SK-N-SH treated with all-trans-retinoic acid at 6 μM for 48 hours (cell line): ENCODE measurements around the gene NDUFA8.

Experiments
- ATAC-seq: fragments of 200-7000 bp; cut with Tn5 transposase; 3 replicates; pipeline ENCODE4 v1.9.1; 2020; ENCODE audit warnings: mild to moderate bottlenecking, moderate library complexity
- ARNTL ChIP-seq: fragments of 450-650 bp; formaldehyde crosslinking; IDR thresholded peaks from 2 replicates; pipeline ENCODE4 v1.5.0; 2020; ENCODE audit warnings: low read depth, mild to moderate bottlenecking, moderate library complexity, borderline replicate concordance
- CSDC2 ChIP-seq: fragments of 250-450 bp; sonication (Bioruptor Pico); IDR thresholded peaks from 2 replicates; pipeline ENCODE4 v1.5.0; 2020; ENCODE audit warnings: mild to moderate bottlenecking, moderate library complexity
- ESRRG ChIP-seq: fragments of 250-450 bp; sonication (Bioruptor Pico); IDR thresholded peaks from 2 replicates; pipeline ENCODE4 v1.6.1; 2021; ENCODE audit warnings: mild to moderate bottlenecking
- ISL1 ChIP-seq: fragments of 250-450 bp; sonication (Bioruptor Pico); IDR thresholded peaks from 2 replicates; pipeline ENCODE4 v2.1.2; 2022; ENCODE audit warnings: mild to moderate bottlenecking, moderate library complexity
- PPARA ChIP-seq: fragments of 250-450 bp; sonication (Bioruptor Pico); IDR thresholded peaks from 2 replicates; pipeline ENCODE4 v1.5.0; 2020; ENCODE audit warnings: mild to moderate bottlenecking, borderline replicate concordance
- SNAI2 ChIP-seq: fragments of 250-450 bp; sonication (Bioruptor Pico); IDR thresholded peaks from 2 replicates; pipeline ENCODE4 v1.5.0; 2020; ENCODE audit warnings: mild to moderate bottlenecking, moderate library complexity
- TCF4 ChIP-seq: fragments of 250-450 bp; sonication (Bioruptor Pico); IDR thresholded peaks from 2 replicates; pipeline ENCODE4 v1.8.0; 2021; ENCODE audit warnings: mild to moderate bottlenecking, moderate library complexity, borderline replicate concordance
- TOX ChIP-seq: fragments of 250-450 bp; sonication (Bioruptor Pico); IDR thresholded peaks from 2 replicates; pipeline ENCODE4 v1.8.0; 2021; ENCODE audit warnings: mild to moderate bottlenecking, moderate library complexity, borderline replicate concordance
- ZFP3 ChIP-seq: fragments of 250-450 bp; sonication (Bioruptor Pico); IDR thresholded peaks from 2 replicates; pipeline ENCODE4 v1.5.0; 2020; ENCODE audit warnings: mild to moderate bottlenecking, moderate library complexity
- ZFP30 ChIP-seq: fragments of 450-650 bp; formaldehyde crosslinking; IDR thresholded peaks from 2 replicates; pipeline ENCODE4 v1.5.0; 2022; ENCODE audit warnings: mild to moderate bottlenecking, moderate library complexity
- ZNF565 ChIP-seq: fragments of 450-650 bp; formaldehyde crosslinking; conservative IDR thresholded peaks from 2 replicates; pipeline ENCODE4 v1.5.0; 2020; ENCODE audit warnings: low read depth, mild to moderate bottlenecking, moderate library complexity
- ZNF70 ChIP-seq: fragments of 450-650 bp; formaldehyde crosslinking; IDR thresholded peaks from 2 replicates; pipeline ENCODE4 v1.5.0; 2020; ENCODE audit warnings: mild to moderate bottlenecking, moderate library complexity
- ZNF8 ChIP-seq: fragments of 450-650 bp; formaldehyde crosslinking; IDR thresholded peaks from 2 replicates; pipeline ENCODE4 v1.5.0; 2020; ENCODE audit warnings: mild to moderate bottlenecking, moderate library complexity
- TF ChIP-seq, protein P1 (sequence below): fragments of 250-450 bp; sonication (Bioruptor Pico); IDR thresholded peaks from 2 replicates; pipeline ENCODE4 v1.5.0; 2020; ENCODE audit warnings: mild to moderate bottlenecking, moderate library complexity
- TF ChIP-seq, protein P2 (sequence below): fragments of 250-450 bp; sonication (Bioruptor Pico); IDR thresholded peaks from 2 replicates; pipeline ENCODE4 v1.8.0; 2020; ENCODE audit warnings: mild to moderate bottlenecking, moderate library complexity, borderline replicate concordance
- TF ChIP-seq, protein P3 (sequence below): fragments of 250-450 bp; sonication (Bioruptor Pico); IDR thresholded peaks from 2 replicates; pipeline ENCODE4 v1.8.0; 2021; ENCODE audit warnings: low read depth, mild to moderate bottlenecking, moderate library complexity, borderline replicate concordance
- TF ChIP-seq, protein P4 (sequence below): fragments of 250-450 bp; sonication (Bioruptor Pico); IDR thresholded peaks from 2 replicates; pipeline ENCODE4 v1.5.1; 2021; ENCODE audit warnings: mild to moderate bottlenecking, moderate library complexity
- TF ChIP-seq, protein P5 (sequence below): fragments of 250-450 bp; sonication (Bioruptor Pico); IDR thresholded peaks from 2 replicates; pipeline ENCODE4 v1.5.1; 2020; ENCODE audit warnings: low read depth, mild to moderate bottlenecking, moderate library complexity

The NDUFA8 gene

DNA sequence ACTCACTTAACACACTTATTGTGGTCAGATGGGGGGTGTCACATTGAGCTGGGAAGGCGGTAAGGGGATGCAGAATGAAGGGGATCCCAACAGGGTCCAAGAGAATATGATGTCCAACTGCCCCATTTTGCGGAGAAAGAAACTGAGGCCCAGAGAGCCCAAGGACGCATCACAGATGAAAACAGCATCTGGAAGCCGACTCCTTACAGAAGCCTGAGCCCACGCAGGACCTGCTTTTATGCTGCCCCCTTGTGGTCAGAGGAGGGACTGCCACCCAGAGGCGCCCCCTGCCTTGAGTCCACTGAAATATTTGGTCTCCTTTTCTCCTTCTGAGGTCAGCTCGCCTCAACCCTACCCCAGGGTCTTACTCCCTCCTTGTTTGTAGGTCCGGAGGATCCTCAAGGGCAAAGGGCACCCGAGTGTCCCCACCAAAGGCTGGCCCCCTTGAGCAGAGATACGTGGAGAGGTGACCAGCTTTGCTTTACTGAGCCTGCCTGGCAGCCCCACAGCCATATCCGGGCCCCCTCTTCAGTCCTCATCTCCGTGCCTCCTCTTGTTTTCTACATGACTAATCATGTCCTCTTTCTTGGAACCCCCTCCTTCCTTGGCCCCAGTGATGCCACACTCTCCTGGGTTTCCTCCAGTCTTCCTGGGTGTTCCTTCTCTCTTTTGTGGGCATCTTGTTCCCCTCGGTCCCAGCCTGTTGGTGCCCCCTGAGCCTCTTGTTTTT, 36.5 kb downstream of the NDUFA8 start:
- peak; percentile 64 for ATAC-seq
- TF ChIP-seq ARNTL (CRISPR knock-in tag): no peak
- no peak for TF ChIP-seq ZFP30
- TF ChIP-seq SNAI2: no peak
- no peak for TF ChIP-seq ZNF565
- TF ChIP-seq TOX (CRISPR knock-in tag): no peak
- TF ChIP-seq, protein P1, sequence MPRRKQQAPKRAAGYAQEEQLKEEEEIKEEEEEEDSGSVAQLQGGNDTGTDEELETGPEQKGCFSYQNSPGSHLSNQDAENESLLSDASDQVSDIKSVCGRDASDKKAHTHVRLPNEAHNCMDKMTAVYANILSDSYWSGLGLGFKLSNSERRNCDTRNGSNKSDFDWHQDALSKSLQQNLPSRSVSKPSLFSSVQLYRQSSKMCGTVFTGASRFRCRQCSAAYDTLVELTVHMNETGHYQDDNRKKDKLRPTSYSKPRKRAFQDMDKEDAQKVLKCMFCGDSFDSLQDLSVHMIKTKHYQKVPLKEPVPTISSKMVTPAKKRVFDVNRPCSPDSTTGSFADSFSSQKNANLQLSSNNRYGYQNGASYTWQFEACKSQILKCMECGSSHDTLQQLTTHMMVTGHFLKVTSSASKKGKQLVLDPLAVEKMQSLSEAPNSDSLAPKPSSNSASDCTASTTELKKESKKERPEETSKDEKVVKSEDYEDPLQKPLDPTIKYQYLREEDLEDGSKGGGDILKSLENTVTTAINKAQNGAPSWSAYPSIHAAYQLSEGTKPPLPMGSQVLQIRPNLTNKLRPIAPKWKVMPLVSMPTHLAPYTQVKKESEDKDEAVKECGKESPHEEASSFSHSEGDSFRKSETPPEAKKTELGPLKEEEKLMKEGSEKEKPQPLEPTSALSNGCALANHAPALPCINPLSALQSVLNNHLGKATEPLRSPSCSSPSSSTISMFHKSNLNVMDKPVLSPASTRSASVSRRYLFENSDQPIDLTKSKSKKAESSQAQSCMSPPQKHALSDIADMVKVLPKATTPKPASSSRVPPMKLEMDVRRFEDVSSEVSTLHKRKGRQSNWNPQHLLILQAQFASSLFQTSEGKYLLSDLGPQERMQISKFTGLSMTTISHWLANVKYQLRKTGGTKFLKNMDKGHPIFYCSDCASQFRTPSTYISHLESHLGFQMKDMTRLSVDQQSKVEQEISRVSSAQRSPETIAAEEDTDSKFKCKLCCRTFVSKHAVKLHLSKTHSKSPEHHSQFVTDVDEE (CRISPR knock-in tag): 0 out of 2 replicates have a peak, but pooled peaks have one; percentile 48
- TF ChIP-seq, protein P2, sequence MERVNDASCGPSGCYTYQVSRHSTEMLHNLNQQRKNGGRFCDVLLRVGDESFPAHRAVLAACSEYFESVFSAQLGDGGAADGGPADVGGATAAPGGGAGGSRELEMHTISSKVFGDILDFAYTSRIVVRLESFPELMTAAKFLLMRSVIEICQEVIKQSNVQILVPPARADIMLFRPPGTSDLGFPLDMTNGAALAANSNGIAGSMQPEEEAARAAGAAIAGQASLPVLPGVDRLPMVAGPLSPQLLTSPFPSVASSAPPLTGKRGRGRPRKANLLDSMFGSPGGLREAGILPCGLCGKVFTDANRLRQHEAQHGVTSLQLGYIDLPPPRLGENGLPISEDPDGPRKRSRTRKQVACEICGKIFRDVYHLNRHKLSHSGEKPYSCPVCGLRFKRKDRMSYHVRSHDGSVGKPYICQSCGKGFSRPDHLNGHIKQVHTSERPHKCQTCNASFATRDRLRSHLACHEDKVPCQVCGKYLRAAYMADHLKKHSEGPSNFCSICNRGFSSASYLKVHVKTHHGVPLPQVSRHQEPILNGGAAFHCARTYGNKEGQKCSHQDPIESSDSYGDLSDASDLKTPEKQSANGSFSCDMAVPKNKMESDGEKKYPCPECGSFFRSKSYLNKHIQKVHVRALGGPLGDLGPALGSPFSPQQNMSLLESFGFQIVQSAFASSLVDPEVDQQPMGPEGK (CRISPR knock-in tag): no peak
- TF ChIP-seq ZNF70 (CRISPR knock-in tag): peak; percentile 89
- TF ChIP-seq, protein P3, sequence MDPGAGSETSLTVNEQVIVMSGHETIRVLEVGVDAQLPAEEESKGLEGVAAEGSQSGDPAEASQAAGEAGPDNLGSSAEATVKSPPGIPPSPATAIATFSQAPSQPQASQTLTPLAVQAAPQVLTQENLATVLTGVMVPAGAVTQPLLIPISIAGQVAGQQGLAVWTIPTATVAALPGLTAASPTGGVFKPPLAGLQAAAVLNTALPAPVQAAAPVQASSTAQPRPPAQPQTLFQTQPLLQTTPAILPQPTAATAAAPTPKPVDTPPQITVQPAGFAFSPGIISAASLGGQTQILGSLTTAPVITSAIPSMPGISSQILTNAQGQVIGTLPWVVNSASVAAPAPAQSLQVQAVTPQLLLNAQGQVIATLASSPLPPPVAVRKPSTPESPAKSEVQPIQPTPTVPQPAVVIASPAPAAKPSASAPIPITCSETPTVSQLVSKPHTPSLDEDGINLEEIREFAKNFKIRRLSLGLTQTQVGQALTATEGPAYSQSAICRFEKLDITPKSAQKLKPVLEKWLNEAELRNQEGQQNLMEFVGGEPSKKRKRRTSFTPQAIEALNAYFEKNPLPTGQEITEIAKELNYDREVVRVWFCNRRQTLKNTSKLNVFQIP: no peak
- TF ChIP-seq, protein P4, sequence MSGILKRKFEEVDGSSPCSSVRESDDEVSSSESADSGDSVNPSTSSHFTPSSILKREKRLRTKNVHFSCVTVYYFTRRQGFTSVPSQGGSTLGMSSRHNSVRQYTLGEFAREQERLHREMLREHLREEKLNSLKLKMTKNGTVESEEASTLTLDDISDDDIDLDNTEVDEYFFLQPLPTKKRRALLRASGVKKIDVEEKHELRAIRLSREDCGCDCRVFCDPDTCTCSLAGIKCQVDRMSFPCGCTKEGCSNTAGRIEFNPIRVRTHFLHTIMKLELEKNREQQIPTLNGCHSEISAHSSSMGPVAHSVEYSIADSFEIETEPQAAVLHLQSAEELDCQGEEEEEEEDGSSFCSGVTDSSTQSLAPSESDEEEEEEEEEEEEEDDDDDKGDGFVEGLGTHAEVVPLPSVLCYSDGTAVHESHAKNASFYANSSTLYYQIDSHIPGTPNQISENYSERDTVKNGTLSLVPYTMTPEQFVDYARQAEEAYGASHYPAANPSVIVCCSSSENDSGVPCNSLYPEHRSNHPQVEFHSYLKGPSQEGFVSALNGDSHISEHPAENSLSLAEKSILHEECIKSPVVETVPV (CRISPR knock-in tag): no peak
- TF ChIP-seq ZNF8: no peak
- TF ChIP-seq, all 23 proteins: peak for 2

DNA sequence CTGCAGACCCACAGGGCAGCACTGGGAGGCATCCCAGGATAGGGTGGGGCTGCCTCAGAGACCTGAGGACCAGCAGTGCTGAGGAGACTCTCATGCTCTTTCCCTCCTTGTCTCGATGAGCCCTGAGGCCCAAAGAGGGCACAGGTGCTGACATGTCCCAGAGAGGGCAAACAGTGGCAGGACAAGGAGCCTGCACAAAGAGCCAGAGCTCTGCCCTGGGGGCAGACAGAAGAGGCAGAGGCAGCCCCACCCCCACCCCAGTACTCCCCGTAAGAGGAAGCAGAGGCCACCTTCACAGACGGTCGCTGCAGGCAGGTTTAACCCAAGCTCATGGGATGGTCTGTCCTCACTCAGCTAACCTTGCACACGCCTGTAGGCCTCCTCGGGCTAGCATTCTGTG, 37.1 kb downstream of the NDUFA8 start:
- ATAC-seq: no peak
- TF ChIP-seq ISL1 (CRISPR knock-in tag) (no peak), CSDC2 (CRISPR knock-in tag) (no peak), TCF4 (CRISPR knock-in tag) (no peak)
- TF ChIP-seq, protein P3: no peak
- TF ChIP-seq, protein P2 (CRISPR knock-in tag): no peak
- TF ChIP-seq, all 23 proteins: peak for 0

DNA sequence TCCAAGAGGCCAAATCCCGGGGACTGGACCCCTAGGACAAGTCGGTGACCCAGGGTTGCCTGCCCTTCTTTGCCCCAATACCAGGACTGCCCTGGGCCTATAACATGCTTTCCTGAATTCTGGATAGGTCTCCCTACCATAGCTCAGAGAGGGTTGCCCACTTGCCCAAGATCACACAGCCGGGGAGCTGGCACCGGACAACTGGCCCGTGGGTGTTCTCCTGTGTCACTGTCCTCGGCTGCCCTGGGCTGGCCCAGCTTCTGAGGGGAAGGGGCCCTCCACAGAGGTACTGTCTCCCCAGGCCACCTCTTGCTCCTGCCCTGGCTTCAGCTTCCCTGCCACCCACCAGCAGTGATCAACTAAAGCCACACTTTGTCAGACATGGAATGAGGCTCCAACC, 37.6 kb downstream of the NDUFA8 start:
- ATAC-seq: no peak
- TF ChIP-seq TCF4 (CRISPR knock-in tag): no peak
- TF ChIP-seq, protein P4 (CRISPR knock-in tag): no peak
- no peak for TF ChIP-seq ZFP3
- TF ChIP-seq, protein P5, sequence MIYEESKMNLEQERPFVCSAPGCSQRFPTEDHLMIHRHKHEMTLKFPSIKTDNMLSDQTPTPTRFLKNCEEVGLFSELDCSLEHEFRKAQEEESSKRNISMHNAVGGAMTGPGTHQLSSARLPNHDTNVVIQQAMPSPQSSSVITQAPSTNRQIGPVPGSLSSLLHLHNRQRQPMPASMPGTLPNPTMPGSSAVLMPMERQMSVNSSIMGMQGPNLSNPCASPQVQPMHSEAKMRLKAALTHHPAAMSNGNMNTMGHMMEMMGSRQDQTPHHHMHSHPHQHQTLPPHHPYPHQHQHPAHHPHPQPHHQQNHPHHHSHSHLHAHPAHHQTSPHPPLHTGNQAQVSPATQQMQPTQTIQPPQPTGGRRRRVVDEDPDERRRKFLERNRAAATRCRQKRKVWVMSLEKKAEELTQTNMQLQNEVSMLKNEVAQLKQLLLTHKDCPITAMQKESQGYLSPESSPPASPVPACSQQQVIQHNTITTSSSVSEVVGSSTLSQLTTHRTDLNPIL (CRISPR knock-in tag): no peak
- TF ChIP-seq ESRRG (CRISPR knock-in tag): no peak
- TF ChIP-seq, protein P2 (CRISPR knock-in tag): no peak
- no peak for TF ChIP-seq ZNF8
- no peak for TF ChIP-seq PPARA (CRISPR knock-in tag)
